Subcutaneous abdominal adipose tissue (tissue), 5 donors: ENCODE data around the gene GLIPR2.

Experiments used
- H3K27ac ChIP-seq: one replicate; pipeline ENCODE4 v1.7.0; 2013; ENCODE audit warnings: low read depth, mild to moderate bottlenecking, inconsistent platforms, low read length, moderate library complexity
- H3K27me3 ChIP-seq, 5 donors: one replicate each; pipeline ENCODE4 v1.7.0; 2013; ENCODE audit warnings: low read length in 5 of 5, inconsistent platforms in 1 of 5; ENCODE audit not compliant: control insufficient read depth in 5 of 5, insufficient read depth in 4 of 5
- H3K36me3 ChIP-seq, 5 donors: one replicate each; pipeline ENCODE4 v1.7.0; 2013; ENCODE audit warnings: low read length in 5 of 5; ENCODE audit not compliant: control insufficient read depth in 5 of 5, insufficient read depth in 5 of 5
- H3K4me1 ChIP-seq, 5 donors: one replicate each; pipeline ENCODE4 v1.7.0; 2013; ENCODE audit warnings: low read length in 5 of 5, mild to moderate bottlenecking in 3 of 5, moderate library complexity in 1 of 5; ENCODE audit not compliant: control insufficient read depth in 5 of 5, insufficient read depth in 5 of 5
- H3K4me3 ChIP-seq, 5 donors: one replicate each; pipeline ENCODE4 v1.7.0; 2013; ENCODE audit warnings: low read length in 5 of 5, low read depth in 1 of 5
- H3K9ac ChIP-seq, 5 donors: one replicate each; pipeline ENCODE4 v1.7.0; 2013; ENCODE audit warnings: low read length in 5 of 5, mild to moderate bottlenecking in 4 of 5, moderate library complexity in 3 of 5
- H3K9me3 ChIP-seq, 5 donors: one replicate each; pipeline ENCODE4 v1.7.0; 2013; ENCODE audit warnings: low read length in 5 of 5; ENCODE audit not compliant: control insufficient read depth in 5 of 5
- donor health status: healthy.
- donor health status: healthy.
- donor health status: healthy.
- donor health status: healthy.
- donor health status: healthy.

Gene GLIPR2

GRCh38 chr9:36134761-36135505 is 1.6 kb upstream of the GLIPR2 start:
- peaks cover 0 to 2% (median 0%) of the 10 kb centered on the region in 5 donors for H3K27me3 ChIP-seq
- no peaks in the 10 kb centered on the region for H3K9me3 ChIP-seq
- H3K9ac ChIP-seq = no peak overlapping the region
- H3K27ac ChIP-seq = no peak overlapping the region
- no peaks in the 10 kb centered on the region for H3K36me3 ChIP-seq
- H3K4me3 ChIP-seq = no peak overlapping the region
- H3K4me1 ChIP-seq = peaks cover 8 to 43% (median 41%) of the 10 kb centered on the region in 5 donors

- Histone ChIP-seq H3K9ac (peak overlapping the region in 3 of 5 donors; percentile 64 to 77 (median 65)), H3K4me1 (peaks cover 9 to 52% (median 49%) of the 10 kb centered on the region in 5 donors), H3K36me3 (no peaks in the 10 kb centered on the region), H3K4me3 (peak overlapping the region in 4 of 5 donors; percentile 79 to 84 (median 82)), H3K27me3 (peaks cover 0 to 2% (median 0%) of the 10 kb centered on the region in 5 donors), H3K9me3 (no peaks in the 10 kb centered on the region), H3K27ac (no peak overlapping the region)
Measured at GRCh38 chr9:36135741-36136271, 727 bp upstream of the GLIPR2 start.

GRCh38 chr9:36136894-36137391 is 410 bp downstream of the GLIPR2 start:
- Histone ChIP-seq H3K4me1 (peaks cover 9 to 62% (median 59%) of the 10 kb centered on the region in 5 donors), H3K9me3 (no peaks in the 10 kb centered on the region), H3K9ac (peak overlapping the region; percentile 38 to 82 (median 76)), H3K27ac (no peak overlapping the region), H3K27me3 (peaks cover 0 to 2% (median 0%) of the 10 kb centered on the region in 5 donors), H3K36me3 (peaks cover 0 to 1% (median 0%) of the 10 kb centered on the region in 5 donors), H3K4me3 (peak overlapping the region; percentile 79 to 95 (median 84))

GRCh38 chr9:36137392-36138004 is 965 bp downstream of the GLIPR2 start:
- H3K9ac ChIP-seq = peak overlapping the region; percentile 38 to 82 (median 76)
- H3K36me3 ChIP-seq = peaks cover 0 to 4% (median 0%) of the 10 kb centered on the region in 5 donors

GRCh38 chr9:36138496-36138895 is 2.0 kb downstream of the GLIPR2 start:
- Histone ChIP-seq H3K27ac (no peak overlapping the region), H3K27me3 (peaks cover 0 to 2% (median 0%) of the 10 kb centered on the region in 5 donors), H3K4me3 (no peak overlapping the region)

More at GRCh38 chr9:36137392-36138004, 965 bp downstream of the GLIPR2 start:
- H3K27ac ChIP-seq = no peak overlapping the region
- peaks cover 12 to 68% (median 62%) of the 10 kb centered on the region in 5 donors for H3K4me1 ChIP-seq
- no peaks in the 10 kb centered on the region for H3K9me3 ChIP-seq
- peak overlapping the region; percentile 79 to 95 (median 84) for H3K4me3 ChIP-seq
- H3K27me3 ChIP-seq = peaks cover 0 to 2% (median 0%) of the 10 kb centered on the region in 5 donors

GRCh38 chr9:36138901-36139300 is 2.4 kb downstream of the GLIPR2 start:
- Histone ChIP-seq H3K27me3 (peaks cover 0 to 2% (median 0%) of the 10 kb centered on the region in 5 donors), H3K9me3 (no peaks in the 10 kb centered on the region), H3K9ac (peak overlapping the region in 2 of 5 donors; percentile 2 to 39), H3K4me3 (no peak overlapping the region), H3K27ac (no peak overlapping the region), H3K4me1 (peaks cover 15 to 82% (median 73%) of the 10 kb centered on the region in 5 donors), H3K36me3 (peaks cover 0 to 9% (median 2%) of the 10 kb centered on the region in 5 donors)

More at GRCh38 chr9:36138496-36138895, 2.0 kb downstream of the GLIPR2 start:
- Histone ChIP-seq H3K9ac (peak overlapping the region in 2 of 5 donors; percentile 2 to 39), H3K36me3 (peaks cover 0 to 6% (median under 1%) of the 10 kb centered on the region in 5 donors), H3K9me3 (no peaks in the 10 kb centered on the region), H3K4me1 (peaks cover 15 to 78% (median 72%) of the 10 kb centered on the region in 5 donors)

GRCh38 chr9:36140086-36141084 is 3.9 kb downstream of the GLIPR2 start:
- H3K4me1 ChIP-seq = peaks cover 15 to 90% (median 73%) of the 10 kb centered on the region in 5 donors
- H3K36me3 ChIP-seq = peaks cover 0 to 9% (median 2%) of the 10 kb centered on the region in 5 donors
- peak overlapping the region; percentile 17 for H3K27ac ChIP-seq
- H3K9ac ChIP-seq = peak overlapping the region in 4 of 5 donors; percentile 26 to 59 (median 42)
- H3K27me3 ChIP-seq = peaks cover 0 to 2% (median 0%) of the 10 kb centered on the region in 5 donors
- no peaks in the 10 kb centered on the region for H3K9me3 ChIP-seq
- H3K4me3 ChIP-seq = peak overlapping the region in 2 of 5 donors; percentile 9 to 18

GRCh38 chr9:36141288-36141687 is 4.8 kb downstream of the GLIPR2 start:
- Histone ChIP-seq H3K4me3 (no peak overlapping the region), H3K9me3 (peaks cover 0 to 3% (median 0%) of the 10 kb centered on the region in 5 donors), H3K36me3 (peaks cover 0 to 9% (median 2%) of the 10 kb centered on the region in 5 donors), H3K4me1 (peaks cover 15 to 81% (median 65%) of the 10 kb centered on the region in 5 donors), H3K27me3 (no peaks in the 10 kb centered on the region), H3K9ac (peak overlapping the region in 2 of 5 donors; percentile 14 to 38), H3K27ac (no peak overlapping the region)

- peaks cover 0 to 9% (median 2%) of the 10 kb centered on the region in 5 donors for H3K36me3 ChIP-seq
- peaks cover 15 to 80% (median 64%) of the 10 kb centered on the region in 5 donors for H3K4me1 ChIP-seq
- H3K9me3 ChIP-seq = peaks cover 0 to 3% (median 0%) of the 10 kb centered on the region in 5 donors
- H3K27ac ChIP-seq = peak overlapping the region; percentile 75
- H3K27me3 ChIP-seq = no peaks in the 10 kb centered on the region
- no peak overlapping the region for H3K4me3 ChIP-seq
- peak overlapping the region in 2 of 5 donors; percentile 21 to 55 for H3K9ac ChIP-seq
Measured at GRCh38 chr9:36141761-36142160, 5.2 kb downstream of the GLIPR2 start.
